ENCODE data around the gene DNAH11. TPM values are rescaled to one million over a fixed set of nuclear protein-coding genes. Genes with fewer than 3 reads are reported as not detected.

Gene DNAH11
- total and polyA plus RNA-seq, 2 of the 13 experiments (the other 11 are each of a cell fraction or from before 2014, with no cell fraction given): not detected

DNA sequence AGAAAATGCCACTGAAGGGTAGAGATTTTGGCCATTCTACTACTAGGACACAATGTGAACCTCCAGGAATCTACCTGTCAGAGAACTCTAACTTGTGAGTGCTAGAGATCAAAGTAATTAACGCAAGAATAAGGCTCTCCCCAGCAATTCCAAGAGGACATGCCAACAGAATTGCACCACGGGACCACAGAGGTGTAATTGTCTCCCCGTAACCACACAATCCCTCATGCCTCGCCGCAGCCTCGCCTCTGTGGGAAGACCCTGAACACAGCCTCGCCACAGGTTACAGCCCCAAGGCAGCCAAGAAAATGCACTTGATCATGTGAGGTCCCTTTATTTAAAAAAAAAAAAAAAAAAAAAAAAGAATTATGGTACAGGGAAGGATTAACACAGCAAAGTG is 373.3 kb downstream of the DNAH11 start:
- POLR2A ChIA-PET: no interaction called here
- DNase-seq (ENCODE audit: low spot score): no peak
- H3K4me1 ChIP-seq (ENCODE audit: insufficient read depth, low read length): no peaks in the 10 kb centered on the region
- H3K9ac ChIP-seq (ENCODE audit: insufficient read depth, low read depth, low read length): no peak overlapping the region
- CTCF ChIA-PET (ENCODE audit: low intra/inter-chr PET ratio, low total read pairs): no interaction called here
- no peaks in the 10 kb centered on the region for H3K9me3 ChIP-seq (ENCODE audit: low read length)
- in situ Hi-C loops (cut with HindIII; ENCODE audit: extremely low pct_ligation_motif_present, low pct_unique_long_range_greater_than_20kb) (no loop called here), intact Hi-C loops (cut with micrococcal nuclease; ENCODE audit: unreplicated experiment) (no loop called here)
- H3K27ac ChIP-seq (ENCODE audit: extremely low read length, insufficient read depth, low read length): no peak overlapping the region
- FAIRE-seq: no peak
- H4K20me1 ChIP-seq (ENCODE audit: insufficient read depth, low read length): no peaks in the 10 kb centered on the region
- H2AFZ ChIP-seq (ENCODE audit: low read length): no peak overlapping the region
- TF ChIP-seq PREB (CRISPR knock-in tag; IDR thresholded peaks at IDR 0.05) (no peak), JUN (CRISPR knock-in tag; IDR thresholded peaks at IDR 0.05) (no peak), ZNF691 (CRISPR knock-in tag; IDR thresholded peaks at IDR 0.05; ENCODE audit: borderline replicate concordance, low read depth) (no peak), ARID2 (CRISPR knock-in tag; IDR thresholded peaks at IDR 0.05; ENCODE audit: borderline replicate concordance) (no peak), PBX3 (CRISPR knock-in tag; IDR thresholded peaks at IDR 0.05; ENCODE audit: borderline replicate concordance) (no peak), ZFP36L2 (CRISPR knock-in tag; IDR thresholded peaks at IDR 0.05) (no peak), IKZF1 (IDR thresholded peaks at IDR 0.05) (no peak), MAZ (IDR thresholded peaks at IDR 0.05; ENCODE audit: borderline replicate concordance, low read depth, low read length) (no peak), MAZ (CRISPR knock-in tag; IDR thresholded peaks at IDR 0.05; ENCODE audit: low read depth) (no peak), MYNN (CRISPR knock-in tag; IDR thresholded peaks at IDR 0.05; ENCODE audit: low read depth) (no peak)
- TF ChIP-seq, protein P1, sequence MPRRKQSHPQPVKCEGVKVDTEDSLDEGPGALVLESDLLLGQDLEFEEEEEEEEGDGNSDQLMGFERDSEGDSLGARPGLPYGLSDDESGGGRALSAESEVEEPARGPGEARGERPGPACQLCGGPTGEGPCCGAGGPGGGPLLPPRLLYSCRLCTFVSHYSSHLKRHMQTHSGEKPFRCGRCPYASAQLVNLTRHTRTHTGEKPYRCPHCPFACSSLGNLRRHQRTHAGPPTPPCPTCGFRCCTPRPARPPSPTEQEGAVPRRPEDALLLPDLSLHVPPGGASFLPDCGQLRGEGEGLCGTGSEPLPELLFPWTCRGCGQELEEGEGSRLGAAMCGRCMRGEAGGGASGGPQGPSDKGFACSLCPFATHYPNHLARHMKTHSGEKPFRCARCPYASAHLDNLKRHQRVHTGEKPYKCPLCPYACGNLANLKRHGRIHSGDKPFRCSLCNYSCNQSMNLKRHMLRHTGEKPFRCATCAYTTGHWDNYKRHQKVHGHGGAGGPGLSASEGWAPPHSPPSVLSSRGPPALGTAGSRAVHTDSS (CRISPR knock-in tag; conservative IDR thresholded peaks at IDR 0.05): no peak
- TF ChIP-seq, protein P2, sequence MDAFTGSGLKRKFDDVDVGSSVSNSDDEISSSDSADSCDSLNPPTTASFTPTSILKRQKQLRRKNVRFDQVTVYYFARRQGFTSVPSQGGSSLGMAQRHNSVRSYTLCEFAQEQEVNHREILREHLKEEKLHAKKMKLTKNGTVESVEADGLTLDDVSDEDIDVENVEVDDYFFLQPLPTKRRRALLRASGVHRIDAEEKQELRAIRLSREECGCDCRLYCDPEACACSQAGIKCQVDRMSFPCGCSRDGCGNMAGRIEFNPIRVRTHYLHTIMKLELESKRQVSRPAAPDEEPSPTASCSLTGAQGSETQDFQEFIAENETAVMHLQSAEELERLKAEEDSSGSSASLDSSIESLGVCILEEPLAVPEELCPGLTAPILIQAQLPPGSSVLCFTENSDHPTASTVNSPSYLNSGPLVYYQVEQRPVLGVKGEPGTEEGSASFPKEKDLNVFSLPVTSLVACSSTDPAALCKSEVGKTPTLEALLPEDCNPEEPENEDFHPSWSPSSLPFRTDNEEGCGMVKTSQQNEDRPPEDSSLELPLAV (CRISPR knock-in tag; conservative IDR thresholded peaks at IDR 0.05; ENCODE audit: low read depth): no peak
- no peak for ATAC-seq
- no TSS peak for BruUV-seq (replicated peaks)
- no peak overlapping the region for H3K4me2 ChIP-seq (ENCODE audit: low read depth, low read length)
- H3K79me2 ChIP-seq (ENCODE audit: insufficient read depth, low read length): no peaks in the 10 kb centered on the region
- H3K36me3 ChIP-seq (replicated peaks in 1 of 2; ENCODE audit: control insufficient read depth in 1 of 2, insufficient read depth in 2 of 2, low read length in 2 of 2): no peaks in the 10 kb centered on the region
- 46% methylated on average over 7 of the region's 7 CpGs for WGBS (ENCODE audit: low lambda C conversion rate)
- 0 out of 5 replicates have a peak, but pooled peaks cover 0 to 2% of the 10 kb centered on the region in 2 experiments for H3K27me3 ChIP-seq (ENCODE audit: control insufficient read depth in 1 of 2, insufficient read depth in 2 of 2, low read length in 2 of 2)
- H3K4me3 ChIP-seq (replicated peaks in 1 of 3; ENCODE audit: insufficient read depth in 1 of 3, low read depth in 2 of 3, low read length in 3 of 3): no peak overlapping the region

Measured in HepG2 (cell line).